Fibroblast of lung (primary cell): ENCODE data around the gene IL2RA.

Experiments used
- CTCF ChIP-seq, 2 donors: IDR thresholded peaks in 1 of 2; conservative IDR thresholded peaks in 1 of 2; 1 replicate in 1 of 2; 2 replicates in 1 of 2; pipeline ENCODE4 v1.5.1; 2011 to 2012; ENCODE audit warnings: low read length in 2 of 2, control low read depth in 1 of 2, inconsistent platforms in 1 of 2, low read depth in 1 of 2, mild to moderate bottlenecking in 1 of 2
- EZH2 ChIP-seq: IDR thresholded peaks from 2 replicates; pipeline ENCODE4 v1.5.1; 2012; ENCODE audit warnings: low read length, control low read depth, mild to moderate bottlenecking; ENCODE audit errors: missing control alignments

DNA sequence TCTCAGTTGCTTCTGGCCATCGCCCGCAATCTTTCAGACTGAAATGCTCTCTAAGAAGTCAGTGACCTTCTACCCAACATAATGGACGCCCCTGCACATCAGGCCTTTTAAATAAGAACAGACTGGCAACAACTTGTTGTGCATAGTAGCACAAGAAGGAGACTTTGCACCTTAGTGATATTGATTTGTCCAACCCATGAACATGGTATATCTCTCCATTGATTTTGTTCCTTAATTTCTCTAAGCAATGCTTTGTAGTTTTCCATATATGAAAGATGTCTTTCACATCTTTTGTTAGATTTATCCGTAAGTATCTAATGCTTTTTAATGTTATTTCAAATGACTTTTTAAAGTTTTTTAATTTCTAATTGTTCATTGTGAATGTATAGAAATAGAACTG, 89.1 kb downstream of the IL2RA start:
- TF ChIP-seq CTCF (conservative IDR thresholded peaks at IDR 0.05 in 1 of 2, IDR thresholded peaks at IDR 0.05 in 1 of 2; ENCODE audit: low read depth in 1 of 2, low read length in 2 of 2) (no peak), EZH2 (no peak)
